ENCODE results near the gene FOXP1.
"Not testable (repeated sequence)": the region's sequence is repeated elsewhere in the genome, so short reads cannot be mapped to it uniquely, and the experiment has no call there.

Gene FOXP1

DNA sequence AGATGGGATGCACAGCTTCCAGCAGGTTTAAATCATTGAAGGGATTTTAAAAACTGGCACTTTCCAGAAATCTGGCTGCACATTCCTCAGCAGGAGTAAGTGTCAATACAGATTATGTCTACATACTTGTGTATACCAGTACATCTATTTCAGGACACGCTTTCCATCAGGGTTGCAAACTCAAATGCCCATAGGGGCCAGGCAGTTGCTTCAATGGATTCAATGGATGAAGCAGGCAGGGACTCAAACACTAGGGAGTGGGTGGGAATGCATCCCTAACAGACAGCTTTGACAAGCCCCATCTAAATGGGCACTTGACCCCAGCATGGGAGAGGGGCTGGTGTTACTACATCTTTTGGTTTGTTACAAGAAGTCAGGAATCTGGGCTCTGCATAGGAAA lies 136.8 kb downstream of the FOXP1 start:
- no peak for DNase-seq

DNA sequence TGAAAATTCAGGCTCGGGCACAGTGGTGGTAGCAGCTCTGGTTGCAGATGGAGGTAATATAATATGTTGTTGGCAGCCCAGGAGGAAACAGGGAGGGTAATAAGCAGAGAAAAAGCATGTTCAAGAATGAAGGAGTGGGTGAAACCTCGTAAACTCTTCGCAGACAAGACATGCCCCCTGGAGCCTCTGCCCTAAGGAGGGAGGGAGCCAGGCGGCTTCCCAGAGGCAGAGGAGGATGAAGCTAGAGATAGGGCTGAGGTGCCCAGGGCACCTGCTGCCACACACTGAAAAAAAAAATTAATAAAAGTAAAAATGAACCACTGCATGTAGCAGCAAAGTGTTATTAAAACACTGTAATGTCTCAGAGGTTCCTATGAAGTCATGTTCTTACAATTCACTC lies 137.3 kb downstream of the FOXP1 start:
- no peak for DNase-seq

DNA sequence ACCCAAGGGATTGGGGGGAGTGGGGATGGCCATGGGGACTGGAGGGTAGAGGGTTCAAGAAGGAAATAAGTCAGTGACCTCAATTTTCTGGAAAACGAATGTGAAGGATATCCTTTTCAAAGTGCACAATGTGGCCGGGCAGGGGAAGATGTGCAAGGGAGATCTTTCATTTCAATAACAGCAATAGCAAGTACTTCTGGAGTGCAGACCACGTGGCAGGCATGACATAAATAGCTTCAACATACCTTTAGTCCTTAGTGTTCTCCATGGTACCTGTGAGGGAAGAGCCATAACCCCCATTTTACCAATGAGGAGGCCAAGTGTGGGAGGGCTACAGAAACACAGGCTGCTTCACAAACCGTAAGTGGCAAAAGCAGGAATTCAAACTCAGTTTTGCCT lies 138.7 kb downstream of the FOXP1 start:
- peak; percentile 75 for DNase-seq

DNA sequence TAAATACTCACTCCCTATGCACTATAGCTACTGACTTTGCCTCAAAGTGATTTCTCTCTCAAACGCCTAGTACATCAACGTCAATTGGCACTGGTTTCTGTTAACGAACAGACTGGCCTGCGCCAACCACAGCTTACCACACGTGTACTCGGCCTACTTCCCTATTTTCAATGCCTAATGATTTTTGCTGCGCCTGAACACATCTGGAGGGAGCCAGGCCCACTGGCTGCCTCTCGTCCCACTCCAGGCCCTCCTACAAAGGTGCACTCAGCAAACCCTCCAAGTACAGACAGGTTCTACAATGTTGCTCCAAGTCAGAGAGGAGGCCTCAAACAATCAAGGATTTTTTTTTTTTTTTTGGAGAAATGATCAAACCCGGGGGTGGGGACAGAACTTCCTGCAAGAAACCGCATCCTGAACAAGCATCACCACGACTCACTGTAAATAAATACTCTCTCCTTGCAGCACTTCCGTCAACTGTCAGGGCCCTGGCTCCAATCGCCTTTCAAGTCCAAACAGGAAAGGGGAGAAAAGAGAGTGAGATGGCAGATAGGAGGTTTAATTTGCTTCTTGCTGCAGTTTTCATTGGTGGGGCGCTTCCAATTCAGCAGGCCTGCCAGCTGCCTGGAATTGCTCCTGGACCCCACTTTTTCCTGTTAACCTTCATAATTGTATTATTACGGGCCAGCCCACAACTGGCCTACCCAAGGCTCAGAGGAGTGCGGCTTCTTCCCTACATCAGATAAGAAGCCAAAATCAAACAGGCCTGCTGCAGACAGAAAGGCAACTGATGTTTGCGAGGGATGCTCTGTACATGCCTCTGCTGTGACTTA lies 139.3 kb downstream of the FOXP1 start:
- peak; percentile 98 for DNase-seq

DNA sequence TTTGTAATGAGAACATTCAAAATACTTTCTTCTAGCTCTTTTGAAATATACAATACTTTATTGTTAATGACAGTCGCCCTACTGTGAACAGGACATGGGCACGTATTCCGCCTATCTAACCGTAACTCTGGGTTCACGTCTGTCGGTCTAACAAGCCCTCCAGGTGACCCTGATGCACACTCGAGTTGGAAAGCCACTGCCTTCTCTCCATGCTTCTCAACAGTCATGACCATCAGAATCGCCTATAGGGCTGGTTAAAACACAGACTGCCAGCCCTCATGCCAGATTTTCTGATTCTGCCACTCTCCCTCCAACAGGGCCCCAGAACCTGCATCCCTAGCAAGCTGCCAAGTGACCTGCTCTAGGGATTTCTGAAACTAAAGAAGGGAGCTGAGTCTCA lies 140.2 kb downstream of the FOXP1 start:
- no peak for DNase-seq

DNA sequence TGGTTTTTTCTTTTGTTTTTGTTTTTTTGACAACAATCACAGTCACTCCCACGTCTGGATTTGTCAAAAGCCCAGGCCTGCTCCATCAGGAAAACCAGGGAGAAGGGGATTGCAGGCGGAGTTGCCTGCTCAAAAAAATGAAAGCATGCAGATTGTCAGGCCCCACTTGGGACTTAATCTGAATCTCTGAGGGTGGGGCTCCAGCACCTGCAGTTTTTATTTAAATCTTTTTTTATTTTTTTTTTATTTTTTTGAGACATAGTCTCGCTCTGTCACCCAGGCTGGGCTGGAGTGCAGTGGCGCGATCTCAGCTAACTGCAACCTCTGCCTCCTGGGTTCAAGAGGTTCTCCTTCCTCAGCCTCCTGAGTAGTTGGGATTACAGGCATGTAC lies 140.9 kb downstream of the FOXP1 start:
- DNase-seq = no peak

DNA sequence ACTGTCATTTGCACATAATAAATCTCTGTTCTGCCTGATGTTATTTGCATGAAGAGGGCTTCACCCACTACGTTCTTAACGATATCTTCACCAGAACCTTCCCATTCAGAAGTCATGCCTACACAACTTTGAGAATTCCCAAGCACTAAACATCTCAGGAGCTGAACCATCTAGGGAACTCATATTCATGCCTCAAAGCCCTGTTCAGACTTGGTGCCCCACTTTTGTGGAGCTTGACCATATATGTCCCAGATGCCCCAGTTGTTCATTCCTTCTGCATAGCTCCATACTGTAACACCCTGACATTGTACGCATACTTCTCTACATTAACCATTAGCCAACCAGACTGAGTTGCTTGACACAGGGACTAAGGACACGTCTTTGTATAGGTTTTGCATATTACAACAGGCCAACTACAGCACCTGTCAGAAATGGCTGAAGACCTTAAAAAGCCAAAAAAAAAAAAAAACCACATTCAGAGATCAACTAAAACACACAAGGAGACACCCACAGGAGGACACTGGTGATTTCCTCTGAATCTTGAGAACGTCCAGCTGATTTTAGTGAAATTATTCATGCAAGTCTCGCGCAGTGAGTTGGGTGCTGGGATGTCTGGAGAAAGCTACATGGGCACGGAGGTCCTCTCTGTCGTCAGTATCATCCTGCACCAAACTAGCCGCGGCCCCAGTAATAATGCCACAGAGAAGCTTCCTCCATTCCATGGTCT lies 141.4 kb downstream of the FOXP1 start:
- DNase-seq = no peak

DNA sequence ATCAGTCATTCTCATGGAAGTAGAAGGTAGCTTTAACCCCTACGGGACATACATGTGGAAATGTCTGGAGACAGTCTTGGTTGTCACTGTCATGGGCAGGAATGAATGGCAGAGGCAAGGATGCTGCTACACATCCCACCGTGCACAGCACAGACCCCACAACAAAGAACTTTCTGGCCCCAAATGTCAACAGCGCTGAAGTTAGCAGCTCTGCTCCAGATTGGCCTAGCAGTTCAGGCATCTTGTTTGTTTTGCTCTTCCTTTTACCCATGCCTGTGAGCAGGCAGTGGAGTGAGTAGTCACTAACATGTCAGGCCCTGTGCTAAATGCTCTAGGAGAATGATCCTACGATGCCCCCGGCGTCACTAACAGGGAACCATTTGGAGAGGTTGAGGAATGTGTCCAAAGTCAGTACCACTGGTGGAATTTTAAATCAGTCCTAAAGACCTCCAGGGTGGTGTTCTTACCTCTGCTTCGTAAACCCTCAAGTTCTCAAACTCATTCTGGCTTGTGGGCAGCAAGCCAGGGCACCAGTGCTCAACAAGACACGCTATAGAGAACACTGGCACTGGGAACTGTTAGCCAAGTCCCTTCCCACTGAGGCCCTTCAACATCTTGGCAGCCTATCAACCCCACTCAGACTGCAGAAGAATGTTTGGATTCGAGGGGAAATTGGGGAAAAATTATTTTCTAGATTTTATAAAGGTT lies 142.2 kb downstream of the FOXP1 start:
- DNase-seq = no peak

DNA sequence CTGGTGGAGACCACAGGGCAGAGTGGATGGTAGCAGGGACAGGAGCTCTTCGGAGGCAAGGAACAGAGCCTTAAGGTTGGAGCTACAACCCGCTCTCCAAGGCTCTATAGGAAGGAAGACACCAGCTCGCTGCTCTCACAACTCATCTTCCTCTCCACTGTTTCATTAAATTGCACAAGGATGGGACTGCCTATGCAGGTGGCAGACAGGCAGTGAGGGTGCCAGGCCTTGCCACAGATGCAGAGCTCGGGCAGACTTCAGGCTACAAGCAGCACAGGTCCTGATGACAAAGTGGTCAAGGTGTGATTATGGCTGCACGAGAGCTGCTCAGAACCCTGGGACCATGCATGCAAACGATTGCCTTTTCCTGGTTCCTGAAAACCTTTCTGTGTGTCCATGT lies 144.6 kb downstream of the FOXP1 start:
- DNase-seq = peak; percentile 46

DNA sequence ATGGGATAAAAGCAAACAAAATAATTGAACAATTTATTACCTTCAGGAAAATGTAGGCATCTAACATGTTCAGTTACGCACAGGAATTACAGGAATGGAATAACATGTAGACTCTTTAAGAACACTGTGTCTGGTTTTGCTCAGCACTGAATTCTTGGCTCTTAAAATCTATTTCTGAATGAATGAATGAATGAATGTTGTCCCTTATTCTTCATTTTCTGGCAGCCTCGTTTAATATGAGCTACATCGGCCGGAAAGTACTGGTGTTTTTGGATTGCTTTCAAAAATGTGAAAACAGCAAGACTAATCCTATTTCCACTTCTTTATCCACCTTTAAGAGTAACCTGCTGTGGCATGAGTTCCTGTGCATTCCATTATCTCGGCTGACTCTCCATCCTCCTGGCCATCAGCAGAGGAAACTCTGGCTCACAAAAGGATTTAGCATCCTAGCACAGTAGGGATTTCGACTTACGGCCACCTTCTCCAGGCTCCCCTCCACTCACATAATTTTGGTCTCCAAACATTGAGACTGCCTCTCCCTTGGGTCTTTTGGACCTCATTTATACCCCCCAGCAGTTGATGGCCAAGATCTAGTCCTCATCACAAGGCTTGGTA lies 145.3 kb downstream of the FOXP1 start:
- no peak for DNase-seq

DNA sequence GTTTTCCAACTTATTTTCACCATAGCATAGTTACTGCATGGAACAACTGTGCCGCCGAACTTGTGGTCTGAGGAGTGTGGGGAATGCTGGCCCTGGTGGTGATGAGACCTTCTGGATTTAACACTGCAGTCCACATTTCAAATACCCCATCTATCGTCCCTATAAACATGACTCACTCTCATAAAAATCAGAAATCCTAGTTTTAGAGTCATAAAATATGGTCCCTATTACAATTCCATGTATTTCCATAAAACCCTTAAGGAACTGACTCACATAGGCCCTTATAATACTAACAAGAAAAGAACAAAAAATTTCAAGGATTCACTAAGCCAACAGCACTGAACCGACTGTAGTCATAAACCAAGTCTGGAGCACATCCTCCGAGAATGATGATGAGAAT lies 147.2 kb downstream of the FOXP1 start:
- DNase-seq = no peak

DNA sequence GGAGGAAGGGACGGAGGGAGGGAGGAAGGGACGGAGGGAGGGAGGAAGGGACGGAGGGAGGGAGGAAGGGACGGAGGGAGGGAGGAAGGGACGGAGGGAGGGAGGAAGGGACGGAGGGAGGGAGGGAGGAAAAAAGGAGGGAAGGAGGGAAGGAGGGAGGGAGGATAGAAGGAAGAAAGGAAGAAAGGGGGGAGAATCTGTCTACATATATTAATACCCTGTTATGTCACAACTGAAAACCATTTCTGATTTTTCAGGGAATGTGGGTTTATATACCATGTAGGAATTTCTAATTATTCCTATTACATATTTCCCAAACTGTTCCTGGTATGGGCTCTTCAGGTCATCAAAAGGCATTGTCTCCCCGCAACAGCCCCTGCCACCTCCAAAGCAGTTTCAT lies 147.7 kb downstream of the FOXP1 start:
- not testable (repeated sequence) for DNase-seq

DNA sequence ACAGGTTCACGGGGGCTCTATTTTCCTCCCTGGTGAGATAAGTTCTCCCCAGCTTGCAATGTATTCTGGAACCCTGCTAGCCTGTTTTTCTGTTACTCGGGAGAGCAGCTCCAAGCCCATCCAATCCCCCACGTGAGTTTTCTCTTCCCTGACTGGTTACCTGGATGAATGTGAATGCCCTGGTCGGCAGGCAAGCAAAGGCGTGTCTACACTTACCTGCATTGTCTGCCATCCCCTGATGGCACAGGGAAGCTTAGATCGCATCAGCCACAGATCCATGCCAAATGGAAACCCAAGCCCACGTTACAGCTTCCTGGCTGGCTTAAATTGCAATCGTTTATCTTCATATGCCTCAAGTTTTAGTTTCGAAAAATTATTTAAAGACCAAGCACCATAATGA lies 149.9 kb downstream of the FOXP1 start:
- DNase-seq = no peak

DNA sequence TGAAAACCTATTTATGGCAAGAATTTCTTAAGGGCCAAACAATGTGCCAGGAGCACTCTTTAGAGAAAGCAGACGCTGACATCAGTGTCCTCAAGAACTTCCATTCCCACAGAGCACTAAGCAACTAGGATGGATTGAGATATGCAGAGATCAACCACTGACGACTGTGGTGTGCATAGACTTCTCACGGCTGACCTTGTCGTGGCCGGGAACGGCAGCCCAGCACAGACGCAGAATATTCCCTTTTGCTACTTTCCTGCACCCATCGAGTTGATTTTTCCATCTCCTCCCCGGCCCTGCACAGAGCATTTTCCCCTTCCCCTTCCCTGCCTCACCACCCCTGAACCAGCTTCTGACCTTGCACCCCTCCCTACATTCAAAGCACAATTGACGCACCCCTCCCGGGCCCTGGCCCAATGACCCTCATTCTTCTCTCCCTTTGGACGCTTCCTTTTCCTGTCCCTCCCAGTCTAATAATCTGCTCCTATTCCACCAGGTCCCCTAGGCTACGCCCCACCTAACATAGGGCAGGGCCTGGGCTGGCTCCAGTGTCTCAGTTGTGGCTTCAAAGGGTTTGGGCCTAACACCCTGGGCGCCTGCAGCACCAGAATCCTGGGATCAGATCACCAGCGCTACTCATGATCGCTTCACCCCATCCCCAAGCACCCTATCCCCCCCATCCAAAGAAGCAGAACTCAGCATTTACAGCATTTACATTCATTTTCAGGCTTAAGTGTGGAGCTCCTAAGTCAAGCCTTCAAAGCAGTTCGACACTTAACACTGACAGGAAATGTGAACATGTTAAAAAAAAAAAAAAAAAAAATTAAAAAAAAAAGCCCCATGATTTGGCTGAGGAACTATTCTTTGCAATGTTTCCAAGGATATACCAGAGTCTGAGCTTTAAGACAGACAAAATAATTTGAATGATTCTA lies 151.2 kb downstream of the FOXP1 start:
- DNase-seq = no peak

DNA sequence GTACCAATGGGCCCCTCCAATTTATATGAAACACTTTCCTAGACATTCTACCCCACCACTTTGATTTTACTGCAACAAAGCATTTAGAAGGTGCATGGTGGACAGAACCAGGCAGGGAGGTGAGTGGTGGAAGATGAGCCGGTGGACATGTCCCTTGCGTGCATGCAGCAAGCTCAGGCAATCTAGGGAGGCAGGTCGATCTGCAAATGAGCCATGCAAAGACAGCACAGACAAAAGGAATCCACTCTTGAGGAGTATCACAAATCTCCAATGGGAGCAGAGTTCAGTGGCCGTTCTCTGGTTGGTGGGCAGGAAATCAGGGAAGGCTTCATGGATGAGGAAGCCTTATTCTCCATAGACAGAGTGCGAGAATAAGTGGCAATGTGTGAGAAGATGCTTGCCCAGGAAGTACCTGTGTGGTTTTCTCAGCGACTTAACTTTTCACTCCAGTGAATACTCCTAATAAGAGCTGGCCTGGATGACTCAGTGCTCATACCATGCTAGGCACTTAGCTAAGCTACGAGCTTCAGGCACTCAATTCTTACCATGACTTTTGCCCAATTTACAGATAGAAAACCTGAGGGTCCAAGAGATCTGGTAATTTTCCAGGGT lies 152.5 kb downstream of the FOXP1 start:
- no peak for DNase-seq

DNA sequence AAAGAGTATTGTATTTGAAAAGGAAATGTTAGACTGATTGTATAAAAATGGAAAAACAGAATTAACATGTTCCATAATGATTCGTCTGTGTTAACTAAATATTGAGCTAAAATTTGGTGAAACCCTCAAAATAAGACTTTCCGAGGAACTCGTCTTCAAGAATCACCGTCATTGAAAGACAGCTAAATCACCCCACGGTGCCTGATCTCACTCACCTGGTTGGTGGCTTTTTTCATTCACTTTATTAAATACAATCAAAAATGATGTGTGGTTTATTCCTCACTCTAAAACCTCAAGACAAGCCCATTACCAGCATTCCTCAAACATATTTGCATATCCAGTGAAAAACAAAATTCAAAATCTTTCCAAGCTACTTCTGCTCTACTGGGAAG lies 153.9 kb downstream of the FOXP1 start:
- no peak for DNase-seq

DNA sequence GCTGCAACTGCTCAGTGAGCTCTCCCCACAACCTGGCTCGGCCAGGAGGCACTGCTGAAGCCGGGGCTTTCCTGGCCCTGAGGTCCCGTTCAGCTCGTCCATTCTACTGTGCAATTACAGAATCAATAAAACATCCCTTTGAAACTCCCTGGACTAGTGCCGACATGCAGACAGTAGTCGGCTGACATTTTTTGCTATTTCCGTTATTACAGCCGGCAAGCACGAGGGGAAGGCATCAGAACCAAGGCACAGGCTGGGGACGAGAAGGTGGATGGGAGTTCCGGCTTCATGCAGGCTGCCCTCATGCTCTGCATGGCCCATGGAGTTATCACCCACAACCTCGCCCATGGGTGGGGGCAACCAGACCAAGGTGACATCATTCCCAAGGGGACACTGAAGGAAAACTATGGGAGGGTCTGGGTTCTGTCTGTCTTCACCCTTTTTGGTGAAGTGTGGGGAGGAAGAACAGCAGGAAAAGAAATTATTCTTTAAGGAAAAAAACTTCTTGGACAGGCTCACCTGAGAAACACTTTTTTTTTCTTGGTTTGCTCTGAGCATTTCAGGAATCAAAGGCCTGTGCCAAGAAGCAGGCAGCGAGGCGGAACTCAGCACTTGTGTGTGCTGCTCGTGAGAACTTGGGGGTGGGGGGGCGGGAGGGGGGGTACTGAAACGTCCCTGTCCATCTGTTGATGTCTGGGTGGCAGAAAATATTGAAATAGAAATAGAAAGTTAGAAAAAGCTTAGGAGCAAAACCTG lies 154.5 kb downstream of the FOXP1 start:
- DNase-seq = no peak

DNA sequence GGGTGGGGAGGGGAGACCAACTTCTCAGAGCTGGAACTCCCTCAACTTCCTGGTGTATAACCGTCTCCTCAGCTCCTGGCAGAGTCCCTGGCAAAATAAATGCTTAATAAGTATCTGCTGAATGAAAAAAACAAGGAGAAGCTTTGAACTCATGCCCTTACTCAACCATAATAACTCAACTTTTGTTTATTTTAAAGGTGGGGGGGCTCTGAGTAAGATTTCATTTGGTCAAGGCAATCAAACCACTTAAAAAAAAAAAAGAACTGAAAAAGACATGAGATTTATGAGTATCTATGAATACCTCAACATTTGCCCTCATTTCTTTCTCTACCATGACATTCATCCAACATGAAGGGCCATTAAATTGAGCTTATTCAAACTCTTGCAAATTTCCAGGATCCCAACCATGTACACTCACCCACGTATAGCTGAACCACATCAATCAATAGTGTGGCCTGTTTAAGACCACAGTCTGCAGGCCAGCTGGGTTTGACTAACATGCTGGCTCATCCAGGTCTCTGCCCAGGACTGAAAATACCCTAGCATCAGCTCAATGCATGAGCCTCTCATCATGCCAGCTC lies 157.9 kb downstream of the FOXP1 start:
- DNase-seq = no peak

DNA sequence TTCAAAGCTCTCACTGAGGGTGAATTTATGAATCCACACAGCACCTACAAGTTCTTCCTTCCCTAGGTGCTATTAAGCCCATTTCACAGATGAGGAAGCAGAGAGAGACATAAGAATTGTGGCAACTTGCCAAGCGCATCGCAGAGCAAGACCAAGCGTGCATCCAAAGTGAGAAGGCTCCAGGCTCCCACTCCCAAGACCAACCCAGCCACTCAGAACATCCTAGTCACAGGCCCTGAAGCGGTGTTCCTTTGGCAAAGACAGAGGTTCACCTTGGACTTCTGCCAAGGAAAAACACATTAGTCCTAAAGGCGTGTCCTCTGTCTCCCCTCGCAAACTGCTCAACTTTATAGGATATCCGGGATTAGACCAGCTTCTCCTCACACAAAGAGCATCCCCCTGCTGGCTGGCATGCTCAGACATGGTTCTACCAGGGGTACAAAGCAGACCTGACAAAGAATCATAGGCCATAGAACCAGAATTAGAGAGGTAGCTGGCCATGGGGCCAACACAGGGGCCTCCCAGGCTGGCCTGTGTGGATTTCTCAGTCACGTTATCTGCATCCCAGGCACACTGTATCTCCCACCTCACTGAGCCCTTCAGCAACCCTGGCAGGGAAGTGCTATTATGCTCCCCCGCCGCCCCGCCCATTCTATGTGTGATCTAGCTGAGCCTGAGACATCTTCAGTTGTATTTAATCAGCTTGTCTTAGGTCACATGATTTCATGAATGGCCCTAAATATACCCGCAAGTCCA lies 160.2 kb downstream of the FOXP1 start:
- no peak for DNase-seq

All from GF-D8 (cell line).